Uterus (tissue), 2 donors: ENCODE measurements around the gene ADAM10.

Experiments
- CTCF ChIP-seq, 4 experiments: fragments of 200-600 bp in 2 of 4; fragments of 450-650 bp in 2 of 4; sonication (generic) in 2 of 4; IDR thresholded peaks; one replicate each; pipeline ENCODE4 v1.5.1; 2016 to 2019; ENCODE audit warnings: antibody characterized with exemption in 4 of 4, mild to moderate bottlenecking in 2 of 4, moderate library complexity in 1 of 4
- POLR2A ChIP-seq, 2 donors: fragments of 450-650 bp; IDR thresholded peaks; one replicate each; pipeline ENCODE4 v1.6.1; 2016; ENCODE audit warnings: antibody characterized with exemption in 2 of 2, mild to moderate bottlenecking in 1 of 2, moderate library complexity in 1 of 2

DNA sequence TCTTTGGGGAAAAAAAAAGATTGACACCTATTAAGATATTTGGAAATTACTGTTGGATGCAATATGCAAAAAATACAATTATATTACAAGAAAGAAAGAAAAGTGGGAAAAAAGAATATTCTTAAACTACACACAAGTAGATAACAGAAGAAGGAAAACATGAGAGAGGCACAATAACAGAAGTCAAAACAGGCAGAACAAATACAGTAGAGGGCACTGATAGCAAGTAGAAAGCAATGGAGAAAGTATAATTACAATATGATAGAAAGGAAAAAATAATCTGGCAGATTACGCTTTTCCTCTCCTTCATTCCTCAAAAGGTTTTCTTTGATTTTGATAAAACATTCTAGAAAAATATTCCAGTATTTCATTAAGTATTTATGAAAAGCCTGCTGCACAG lies 72.1 kb downstream of the ADAM10 start:
- no peak for TF ChIP-seq CTCF (IDR thresholded peaks at IDR 0.05)
- TF ChIP-seq POLR2A (IDR thresholded peaks at IDR 0.05), result no peak
